Suprapubic skin (tissue), 3 donors: ENCODE results near the gene GPD2.

Experiments used
- CTCF ChIP-seq, 2 donors: fragments of 200-600 bp in 1 of 2; fragments of 450-650 bp in 1 of 2; sonication (generic) in 1 of 2; IDR thresholded peaks; one replicate each; pipeline ENCODE4 v1.5.1; 2016 to 2019; ENCODE audit warnings: antibody characterized with exemption in 2 of 2, mild to moderate bottlenecking in 1 of 2, moderate library complexity in 1 of 2
- POLR2AphosphoS5 ChIP-seq, 3 donors: sonication (generic); formaldehyde crosslinking; IDR thresholded peaks; one replicate each; pipeline ENCODE4 v1.6.1; 2017; ENCODE audit warnings: antibody characterized with exemption in 3 of 3

DNA sequence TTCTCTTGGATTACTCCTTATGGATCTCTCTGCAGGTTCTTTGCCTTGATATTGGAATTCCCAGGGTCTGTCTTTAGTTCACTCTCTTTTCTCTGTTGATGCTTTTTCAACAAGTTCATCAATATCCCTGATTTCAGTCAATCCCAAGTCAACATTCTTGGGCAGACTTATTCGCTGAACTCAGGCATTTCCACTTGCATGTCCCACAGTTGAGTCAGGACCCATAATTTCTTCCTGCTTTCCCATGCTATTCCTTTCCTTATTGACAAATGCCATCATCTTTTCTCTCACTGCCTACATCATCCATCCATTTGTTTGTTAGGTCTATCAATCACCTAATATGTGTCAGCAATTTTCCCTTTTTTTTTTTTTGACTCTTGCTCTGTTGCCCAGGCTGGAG lies 11.6 kb downstream of the GPD2 start:
- no peak for TF ChIP-seq POLR2AphosphoS5 (IDR thresholded peaks at IDR 0.05)
- no peak for TF ChIP-seq CTCF (IDR thresholded peaks at IDR 0.05)
